PC-3 (cell line): ENCODE results near the gene CORO6. TPM values are rescaled to one million over a fixed set of nuclear protein-coding genes. Genes with fewer than 3 reads are reported as not detected.

Experiments
- ATAC-seq: fragments of 200-7000 bp; cut with Tn5 transposase; 2 replicates; pipeline ENCODE4 v1.9.1; 2020; ENCODE audit warnings: mild to moderate bottlenecking, moderate library complexity
- BruUV-seq: library from RNA; stranded (reverse); fragments of 400-500 nt; replicated peaks from 2 replicates; lab custom pipeline; 2021; lab: Mats Ljungman, UMichigan
- CTCF ChIA-PET: fragments of 300-600 bp; sonication (Branson Sonifier 250); formaldehyde crosslinking; loops from one replicate; lab custom pipeline; 2022; ENCODE audit warnings: antibody characterized with exemption; lab: Charles Lee
- POLR2A ChIA-PET: fragments of 300-600 bp; sonication (Branson Sonifier 250); formaldehyde crosslinking; loops from one replicate; lab custom pipeline; 2022; ENCODE audit warnings: antibody characterized with exemption; ENCODE audit not compliant: unreplicated experiment; lab: Charles Lee
- DNase-seq: peaks from one replicate; pipeline ENCODE4 v3.0.0-alpha.2; 2015
- H2AFZ ChIP-seq: fragments of 300-600 bp; sonication (generic); 2 replicates; pipeline ENCODE4 v1.6.0; 2016; ENCODE audit warnings: antibody characterized with exemption, low read length
- H3F3A ChIP-seq: fragments of 300-600 bp; sonication (generic); one replicate; pipeline ENCODE4 v1.6.0; 2017; ENCODE audit warnings: antibody characterized with exemption, low read length, control low read depth, mild to moderate bottlenecking; ENCODE audit not compliant: unreplicated experiment
- H3K27ac ChIP-seq: fragments of 300-600 bp; sonication (generic); 2 replicates; pipeline ENCODE4 v1.5.1; 2016; ENCODE audit warnings: mild to moderate bottlenecking, low read length
- H3K27me3 ChIP-seq: fragments of 300-600 bp; sonication (generic); 2 replicates; pipeline ENCODE4 v1.6.1; 2016; ENCODE audit warnings: low read length, mixed read lengths
- H3K36me3 ChIP-seq: fragments of 300-600 bp; sonication (generic); 2 replicates; pipeline ENCODE4 v1.6.1; 2016; ENCODE audit warnings: low read depth, mixed run types, low read length, mixed read lengths
- H3K4me1 ChIP-seq: fragments of 300-600 bp; sonication (generic); 2 replicates; pipeline ENCODE4 v1.5.1; 2016; ENCODE audit warnings: low read length; ENCODE audit not compliant: insufficient read depth
- H3K4me2 ChIP-seq: fragments of 300-600 bp; sonication (generic); 2 replicates; pipeline ENCODE4 v1.6.0; 2016; ENCODE audit warnings: low read length
- H3K4me3 ChIP-seq: fragments of 300-600 bp; sonication (generic); 2 replicates; pipeline ENCODE4 v1.5.1; 2016; ENCODE audit warnings: mild to moderate bottlenecking, low read length, mixed read lengths
- H3K79me2 ChIP-seq: fragments of 300-600 bp; sonication (generic); 2 replicates; pipeline ENCODE4 v1.6.1; 2017; ENCODE audit warnings: low read length, mixed read lengths
- H3K9ac ChIP-seq: fragments of 300-600 bp; sonication (generic); 2 replicates; pipeline ENCODE4 v1.6.0; 2016; ENCODE audit warnings: mild to moderate bottlenecking, low read length
- H3K9me2 ChIP-seq: fragments of 300-600 bp; sonication (generic); replicated peaks from 2 replicates; pipeline ENCODE4 v1.6.1; 2016; ENCODE audit warnings: mixed run types, low read length, mixed read lengths
- H3K9me3 ChIP-seq: fragments of 300-600 bp; sonication (generic); 2 replicates; pipeline ENCODE4 v1.6.1; 2016; ENCODE audit warnings: low read length, mixed read lengths
- H4K20me1 ChIP-seq: fragments of 300-600 bp; sonication (generic); 2 replicates; pipeline ENCODE4 v1.6.1; 2016; ENCODE audit warnings: low read length, mixed read lengths
- EZH2 ChIP-seq: fragments of 300-600 bp; sonication (generic); IDR thresholded peaks from one replicate; pipeline ENCODE4 v1.6.1; 2017; ENCODE audit warnings: antibody characterized with exemption, mild to moderate bottlenecking, low read length; ENCODE audit not compliant: unreplicated experiment
- EZH2phosphoT487 ChIP-seq: fragments of 300-600 bp; sonication (generic); IDR thresholded peaks from 2 replicates; pipeline ENCODE4 v1.6.1; 2018; ENCODE audit warnings: mild to moderate bottlenecking, antibody characterized with exemption, low read length, borderline replicate concordance
- intact Hi-C: fragments of 100-400 bp; cut with micrococcal nuclease; formaldehyde crosslinking; loops from 2 replicates; pipeline ENCODE4 v1.9.0; 2023
- total RNA-seq: library from RNA; depleted of rRNA; stranded (reverse); fragments of >200 nt; gene quantifications from 2 replicates; pipeline ENCODE4 v1.2.3, GENCODE V29; 2014
- TF ChIP-seq, protein P1 (sequence below): fragments of 300-600 bp; sonication (generic); conservative IDR thresholded peaks from 2 replicates; pipeline ENCODE4 v1.5.1; 2017; ENCODE audit warnings: antibody characterized with exemption, low read depth, mild to moderate bottlenecking, low read length

CORO6 gene
- total RNA-seq, 1 experiment from 2014 or later, result 0.44 TPM

DNA sequence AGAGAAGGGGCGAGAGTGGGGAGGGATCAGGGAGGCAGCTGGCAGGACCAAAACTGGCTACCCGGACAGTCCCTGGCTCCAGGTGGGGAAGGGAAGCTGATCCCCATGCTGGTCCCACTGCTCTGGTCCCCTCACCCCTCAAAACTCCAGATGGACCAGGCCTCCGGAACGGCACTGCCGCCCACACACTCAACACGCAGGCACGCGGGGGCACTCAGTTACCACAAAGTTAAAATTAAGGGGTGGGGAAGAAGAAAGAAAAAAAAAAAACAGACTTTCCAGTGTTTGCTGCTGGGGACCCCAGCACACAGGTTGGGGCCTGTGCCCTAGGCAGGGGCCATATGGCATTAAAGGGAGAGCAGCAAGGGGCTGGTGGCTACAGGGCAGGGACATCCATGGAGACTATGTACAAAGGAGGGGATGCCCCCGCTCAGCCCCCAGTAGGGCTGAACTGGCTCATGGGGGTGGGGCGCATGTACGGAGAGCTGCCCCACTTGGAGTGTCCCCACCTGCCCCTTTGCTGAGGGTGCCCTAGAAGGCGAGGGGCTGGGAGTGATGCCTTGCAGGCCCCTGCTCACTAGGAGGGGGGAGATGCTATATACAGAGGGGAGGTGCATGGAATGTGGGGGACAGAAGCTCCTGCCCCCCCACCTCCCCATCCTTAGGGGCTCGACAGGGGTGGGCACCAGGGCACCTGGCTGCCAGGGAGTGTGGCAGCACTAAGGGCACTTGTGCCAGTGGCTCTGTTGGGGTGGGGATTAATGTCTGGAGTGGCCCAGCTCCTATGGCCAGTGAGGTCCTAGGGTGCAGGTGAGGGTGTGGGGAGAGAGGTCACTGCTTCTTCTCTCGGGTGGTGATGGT, 48.6 kb downstream of the CORO6 start:
- no TSS peak for BruUV-seq
- CTCF ChIA-PET, result no interaction called here
- H3F3A ChIP-seq, result no peaks in the 10 kb centered on the region

DNA sequence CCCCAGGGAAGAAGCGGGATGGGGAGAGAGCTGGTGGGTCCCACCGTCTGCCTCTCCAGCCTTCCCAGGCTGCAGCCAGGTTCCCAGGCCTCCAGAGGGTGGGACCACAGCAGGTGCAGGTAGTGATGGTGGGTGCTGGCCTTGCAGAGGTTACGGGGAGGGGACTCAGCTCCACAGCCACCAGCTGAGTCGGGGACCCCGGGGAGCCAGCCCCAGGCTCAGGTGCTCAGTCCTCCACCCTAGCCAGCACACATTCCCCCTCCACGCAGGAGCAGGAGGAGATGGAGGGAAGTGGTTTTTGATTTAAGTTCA, 49.2 kb downstream of the CORO6 start:
- Histone ChIP-seq H3K9me3 (no peaks in the 10 kb centered on the region), H3F3A (no peaks in the 10 kb centered on the region), H3K27ac (no peak overlapping the region), H3K4me2 (no peak overlapping the region), H3K9me2 (no peaks in the 10 kb centered on the region), H3K36me3 (no peaks in the 10 kb centered on the region), H3K4me3 (no peak overlapping the region), H4K20me1 (no peaks in the 10 kb centered on the region), H3K27me3 (no peaks in the 10 kb centered on the region), H2AFZ (no peak overlapping the region), H3K79me2 (no peaks in the 10 kb centered on the region), H3K9ac (no peak overlapping the region), H3K4me1 (peaks cover 7% of the 10 kb centered on the region; the same call in 1 of the 2 replicates)
- DNase-seq, result no peak
- ATAC-seq, result no peak
- intact Hi-C loops, result no loop called here
- POLR2A ChIA-PET, result no interaction called here
- TF ChIP-seq EZH2phosphoT487 (no peak), EZH2 (no peak)
- TF ChIP-seq, protein P1, sequence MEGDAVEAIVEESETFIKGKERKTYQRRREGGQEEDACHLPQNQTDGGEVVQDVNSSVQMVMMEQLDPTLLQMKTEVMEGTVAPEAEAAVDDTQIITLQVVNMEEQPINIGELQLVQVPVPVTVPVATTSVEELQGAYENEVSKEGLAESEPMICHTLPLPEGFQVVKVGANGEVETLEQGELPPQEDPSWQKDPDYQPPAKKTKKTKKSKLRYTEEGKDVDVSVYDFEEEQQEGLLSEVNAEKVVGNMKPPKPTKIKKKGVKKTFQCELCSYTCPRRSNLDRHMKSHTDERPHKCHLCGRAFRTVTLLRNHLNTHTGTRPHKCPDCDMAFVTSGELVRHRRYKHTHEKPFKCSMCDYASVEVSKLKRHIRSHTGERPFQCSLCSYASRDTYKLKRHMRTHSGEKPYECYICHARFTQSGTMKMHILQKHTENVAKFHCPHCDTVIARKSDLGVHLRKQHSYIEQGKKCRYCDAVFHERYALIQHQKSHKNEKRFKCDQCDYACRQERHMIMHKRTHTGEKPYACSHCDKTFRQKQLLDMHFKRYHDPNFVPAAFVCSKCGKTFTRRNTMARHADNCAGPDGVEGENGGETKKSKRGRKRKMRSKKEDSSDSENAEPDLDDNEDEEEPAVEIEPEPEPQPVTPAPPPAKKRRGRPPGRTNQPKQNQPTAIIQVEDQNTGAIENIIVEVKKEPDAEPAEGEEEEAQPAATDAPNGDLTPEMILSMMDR, result no peak
- CTCF ChIA-PET, result no interaction called here
- no TSS peak for BruUV-seq

More for the DNA sequence above, 48.6 kb downstream of the CORO6 start:
- H3K9ac ChIP-seq, result no peak overlapping the region
- H3K4me3 ChIP-seq, result no peak overlapping the region
- H3K27me3 ChIP-seq, result no peaks in the 10 kb centered on the region
- H2AFZ ChIP-seq, result no peak overlapping the region
- no peak for DNase-seq
- POLR2A ChIA-PET, result no interaction called here
- no peaks in the 10 kb centered on the region for H3K36me3 ChIP-seq
- no peaks in the 10 kb centered on the region for H4K20me1 ChIP-seq
- H3K27ac ChIP-seq, result no peak overlapping the region
- intact Hi-C loops, result no loop called here
- no peaks in the 10 kb centered on the region for H3K9me2 ChIP-seq
- ATAC-seq, result no peak
- H3K4me2 ChIP-seq, result no peak overlapping the region
- H3K79me2 ChIP-seq, result no peaks in the 10 kb centered on the region
- TF ChIP-seq, protein P1, result no peak
- TF ChIP-seq EZH2 (no peak), EZH2phosphoT487 (no peak)
- no peaks in the 10 kb centered on the region for H3K9me3 ChIP-seq
- peaks cover 5% of the 10 kb centered on the region; the same call in 1 of the 2 replicates for H3K4me1 ChIP-seq
